ENCODE data around the gene REXO1.

The REXO1 gene

DNA sequence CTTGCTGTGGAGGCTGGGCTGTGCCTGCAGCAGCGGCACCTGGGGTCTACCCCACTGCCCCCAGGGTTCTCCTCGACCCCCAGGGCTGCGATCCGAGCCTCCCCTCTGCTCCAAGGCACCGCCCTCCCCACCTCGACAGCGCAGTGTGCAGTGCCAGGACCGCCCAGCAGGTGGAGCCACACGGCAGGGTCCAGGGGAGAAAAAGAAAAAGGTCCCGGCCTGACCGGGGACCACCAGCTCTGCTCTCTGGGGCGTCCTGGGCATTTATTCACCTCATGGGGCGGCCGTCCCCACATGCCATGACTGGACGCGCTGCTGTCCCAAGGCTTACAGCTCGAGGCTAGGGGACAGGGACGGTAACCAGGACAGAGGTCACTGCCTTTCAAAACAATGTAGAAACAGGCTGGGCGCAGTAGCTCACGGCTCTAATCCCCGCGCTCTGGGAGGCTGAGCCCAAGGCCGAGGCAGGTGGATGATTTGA is 10.6 kb downstream of the REXO1 start:
- Mint-ChIP-seq H3K4me3 (no peak overlapping the region), H3K4me1 (ENCODE audit: low read depth) (peaks cover 13% of the 10 kb centered on the region), H3K27me3 (no peaks in the 10 kb centered on the region), H3K36me3 (ENCODE audit: low read depth) (no peaks in the 10 kb centered on the region), H3K9me3 (no peaks in the 10 kb centered on the region), H3K27ac (no peak overlapping the region)

DNA sequence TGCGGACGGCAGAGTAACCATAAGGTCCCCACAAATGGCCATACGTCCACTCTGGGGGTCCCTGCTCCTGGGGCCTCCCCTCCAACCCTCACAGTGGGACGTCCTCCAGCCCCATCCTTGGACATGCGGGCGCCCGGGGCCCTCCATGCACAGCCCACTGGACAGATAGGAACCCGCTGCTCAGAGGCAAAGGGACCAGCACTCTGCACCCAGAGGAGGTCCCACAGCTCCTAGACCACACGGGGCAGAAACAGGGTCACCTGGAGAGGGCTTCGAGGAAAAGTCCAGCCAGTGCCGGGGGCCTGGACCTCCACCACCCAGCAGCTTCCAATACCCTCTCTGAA is 11.1 kb downstream of the REXO1 start:
- Mint-ChIP-seq H3K36me3 (ENCODE audit: low read depth) (no peaks in the 10 kb centered on the region), H3K27ac (no peak overlapping the region), H3K9me3 (no peaks in the 10 kb centered on the region), H3K4me3 (no peak overlapping the region), H3K27me3 (no peaks in the 10 kb centered on the region), H3K4me1 (ENCODE audit: low read depth) (peaks cover 11% of the 10 kb centered on the region)

DNA sequence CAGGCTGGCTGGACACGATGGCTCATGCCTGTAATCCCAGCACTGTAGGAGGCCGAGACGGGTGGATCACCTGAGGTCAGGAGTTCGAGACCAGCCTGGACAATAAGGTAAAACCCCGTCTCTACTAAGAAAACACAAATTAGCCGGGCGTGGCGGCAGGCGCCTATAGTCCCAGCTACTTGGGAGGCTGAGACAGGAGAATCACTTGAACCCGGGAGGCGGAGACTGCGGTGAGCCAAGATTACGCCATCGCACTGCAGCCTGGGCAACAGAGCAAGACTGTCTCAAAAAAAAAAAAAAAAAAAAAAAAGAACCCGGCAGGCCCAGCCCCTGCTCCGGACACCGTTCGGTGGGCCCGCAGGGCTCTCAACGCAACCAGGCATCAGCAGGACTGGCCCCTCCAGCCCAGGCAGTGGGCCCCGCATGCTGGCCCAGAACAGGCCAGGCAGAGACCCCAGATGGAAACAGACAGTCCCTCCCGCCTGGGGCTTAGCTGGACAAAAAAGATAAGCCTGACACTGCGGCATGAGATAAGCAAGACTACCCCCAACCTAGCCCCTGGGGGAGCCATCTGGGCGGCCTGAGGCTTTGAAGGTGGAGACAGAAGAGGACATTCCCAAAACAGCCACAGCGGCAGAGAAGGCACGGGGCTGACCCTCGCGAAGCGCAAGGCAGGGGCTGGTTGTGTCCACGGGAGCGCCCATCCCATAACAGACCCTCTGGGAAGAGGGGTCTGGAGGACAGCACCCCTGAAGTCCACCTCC is 11.6 kb downstream of the REXO1 start:
- no peak overlapping the region for H3K27ac Mint-ChIP-seq
- peaks cover 10% of the 10 kb centered on the region for H3K4me1 Mint-ChIP-seq (ENCODE audit: low read depth)
- no peaks in the 10 kb centered on the region for H3K27me3 Mint-ChIP-seq
- no peaks in the 10 kb centered on the region for H3K36me3 Mint-ChIP-seq (ENCODE audit: low read depth)
- no peaks in the 10 kb centered on the region for H3K9me3 Mint-ChIP-seq
- no peak overlapping the region for H3K4me3 Mint-ChIP-seq

DNA sequence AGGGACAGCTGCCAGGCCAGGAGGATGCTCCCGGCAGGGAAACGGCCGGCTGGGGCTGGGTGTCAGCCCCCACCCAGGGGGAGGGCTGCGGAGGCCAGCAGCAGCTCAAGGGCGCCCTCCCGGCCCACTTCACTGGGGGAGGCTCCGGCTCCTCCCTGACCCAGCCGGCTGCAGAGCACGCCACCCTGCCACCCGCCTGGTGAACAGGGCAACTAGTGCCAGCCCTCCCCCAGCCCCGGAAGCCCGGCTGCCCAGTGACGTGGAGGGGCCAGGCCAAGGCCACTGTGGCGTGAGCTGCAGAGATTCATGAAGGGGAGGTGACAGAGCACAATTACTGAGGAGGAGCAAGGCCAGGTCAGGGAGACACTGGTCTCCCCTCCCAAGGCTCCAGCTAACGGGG is 14.7 kb downstream of the REXO1 start:
- no peaks in the 10 kb centered on the region for H3K4me1 Mint-ChIP-seq (ENCODE audit: low read depth)
- H3K9me3 Mint-ChIP-seq = no peaks in the 10 kb centered on the region
- no peaks in the 10 kb centered on the region for H3K27me3 Mint-ChIP-seq
- H3K36me3 Mint-ChIP-seq (ENCODE audit: low read depth) = no peaks in the 10 kb centered on the region
- H3K4me3 Mint-ChIP-seq = no peak overlapping the region
- no peak overlapping the region for H3K27ac Mint-ChIP-seq

DNA sequence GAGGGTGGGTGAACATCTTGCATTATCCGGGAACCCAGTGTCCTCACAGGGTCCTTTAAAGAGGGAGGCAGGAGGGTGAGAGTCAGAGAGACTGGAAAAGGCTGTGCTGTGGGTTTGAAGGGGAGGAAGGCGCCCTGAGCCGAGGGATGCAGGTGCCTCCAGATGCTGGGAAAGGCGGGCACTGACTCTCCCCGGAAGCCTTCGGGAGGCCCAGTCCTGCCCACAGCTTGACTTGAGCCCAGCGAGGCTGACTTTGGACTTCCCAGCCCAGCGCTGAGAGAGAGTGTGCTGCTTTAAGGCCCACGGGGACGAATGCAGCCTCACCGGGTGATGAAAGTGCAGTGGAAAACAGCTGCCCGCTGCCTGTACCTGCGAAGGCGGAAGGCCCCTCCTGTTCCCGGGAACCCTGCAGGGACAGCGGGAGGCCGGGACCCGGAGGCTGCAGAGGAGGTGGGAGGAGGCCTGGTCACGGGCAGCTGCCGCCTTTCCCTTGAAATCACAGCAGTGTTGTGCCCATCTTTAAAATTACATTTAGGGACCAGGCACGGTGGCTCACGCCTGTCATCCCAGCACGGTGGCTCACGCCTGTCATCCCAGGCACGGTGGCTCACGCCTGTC is 16.1 kb downstream of the REXO1 start:
- Mint-ChIP-seq H3K9me3 (no peaks in the 10 kb centered on the region), H3K4me1 (ENCODE audit: low read depth) (no peaks in the 10 kb centered on the region), H3K36me3 (ENCODE audit: low read depth) (no peaks in the 10 kb centered on the region), H3K27ac (no peak overlapping the region), H3K27me3 (no peaks in the 10 kb centered on the region), H3K4me3 (no peak overlapping the region)

DNA sequence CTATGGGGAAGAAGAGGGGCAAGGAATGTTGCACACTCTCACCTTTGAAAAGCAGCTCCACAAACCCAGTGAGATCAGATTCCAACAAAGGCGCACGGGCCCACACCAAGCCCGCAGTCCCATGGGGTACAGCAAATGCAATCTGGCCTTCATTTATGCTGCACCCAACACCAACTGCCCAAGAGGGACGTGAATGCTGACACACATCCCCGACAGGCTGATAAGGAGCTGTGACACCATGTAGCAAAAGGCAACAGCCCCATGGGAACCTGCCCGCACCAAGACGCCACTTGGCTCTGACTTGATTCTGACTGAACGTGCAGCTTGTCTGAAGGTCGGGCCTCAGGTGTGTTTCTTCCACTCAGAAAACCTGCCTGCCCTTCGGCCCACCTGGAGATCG is 17.3 kb downstream of the REXO1 start:
- H3K27ac Mint-ChIP-seq = no peak overlapping the region
- no peak overlapping the region for H3K4me3 Mint-ChIP-seq
- H3K4me1 Mint-ChIP-seq (ENCODE audit: low read depth) = no peaks in the 10 kb centered on the region
- no peaks in the 10 kb centered on the region for H3K9me3 Mint-ChIP-seq
- H3K27me3 Mint-ChIP-seq = no peaks in the 10 kb centered on the region
- peaks cover under 1% of the 10 kb centered on the region for H3K36me3 Mint-ChIP-seq (ENCODE audit: low read depth)

DNA sequence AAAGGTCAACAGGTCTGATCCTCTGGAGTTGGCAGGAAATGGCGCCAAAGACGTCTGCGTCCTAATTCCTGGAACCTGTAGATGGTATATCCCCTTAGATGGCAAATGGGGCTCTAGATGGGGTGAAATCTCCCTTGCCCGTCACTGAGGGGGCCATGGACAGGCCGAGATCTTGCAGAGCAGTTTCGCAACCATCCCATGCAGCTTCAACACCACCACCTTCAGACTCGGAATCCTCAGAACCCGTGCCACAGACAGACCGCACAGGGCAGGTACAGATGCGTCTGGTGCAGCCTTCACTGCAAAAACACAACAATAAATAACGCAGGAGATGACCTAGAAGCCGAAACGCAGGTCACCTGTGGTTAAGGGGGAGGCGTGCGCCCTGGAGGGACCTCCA is 17.7 kb downstream of the REXO1 start:
- Mint-ChIP-seq H3K27me3 (no peaks in the 10 kb centered on the region), H3K4me3 (no peak overlapping the region), H3K27ac (no peak overlapping the region), H3K36me3 (ENCODE audit: low read depth) (peaks cover 4% of the 10 kb centered on the region), H3K9me3 (no peaks in the 10 kb centered on the region), H3K4me1 (ENCODE audit: low read depth) (no peaks in the 10 kb centered on the region)

DNA sequence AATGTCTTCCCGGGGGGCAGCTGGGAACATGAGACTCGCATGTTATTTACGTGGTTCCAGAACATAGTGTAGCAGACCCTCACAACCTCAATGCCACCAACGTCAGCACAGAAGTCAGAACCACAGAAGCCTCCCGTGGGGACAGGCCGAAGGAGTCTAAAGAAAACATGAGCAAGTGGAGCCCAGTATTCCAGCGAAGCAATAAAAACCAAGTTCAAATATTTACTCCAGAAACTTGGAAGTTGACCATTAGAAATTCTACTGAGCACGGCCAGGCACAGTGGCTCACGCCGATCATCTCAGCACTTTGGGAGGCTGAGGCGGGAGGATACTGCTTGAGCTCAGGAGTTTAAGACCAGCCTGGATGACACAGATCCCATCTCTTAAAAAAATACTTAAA is 18.3 kb downstream of the REXO1 start:
- Mint-ChIP-seq H3K9me3 (no peaks in the 10 kb centered on the region), H3K4me1 (ENCODE audit: low read depth) (no peaks in the 10 kb centered on the region), H3K4me3 (no peak overlapping the region), H3K27me3 (no peaks in the 10 kb centered on the region), H3K27ac (no peak overlapping the region), H3K36me3 (ENCODE audit: low read depth) (peaks cover 4% of the 10 kb centered on the region)

DNA sequence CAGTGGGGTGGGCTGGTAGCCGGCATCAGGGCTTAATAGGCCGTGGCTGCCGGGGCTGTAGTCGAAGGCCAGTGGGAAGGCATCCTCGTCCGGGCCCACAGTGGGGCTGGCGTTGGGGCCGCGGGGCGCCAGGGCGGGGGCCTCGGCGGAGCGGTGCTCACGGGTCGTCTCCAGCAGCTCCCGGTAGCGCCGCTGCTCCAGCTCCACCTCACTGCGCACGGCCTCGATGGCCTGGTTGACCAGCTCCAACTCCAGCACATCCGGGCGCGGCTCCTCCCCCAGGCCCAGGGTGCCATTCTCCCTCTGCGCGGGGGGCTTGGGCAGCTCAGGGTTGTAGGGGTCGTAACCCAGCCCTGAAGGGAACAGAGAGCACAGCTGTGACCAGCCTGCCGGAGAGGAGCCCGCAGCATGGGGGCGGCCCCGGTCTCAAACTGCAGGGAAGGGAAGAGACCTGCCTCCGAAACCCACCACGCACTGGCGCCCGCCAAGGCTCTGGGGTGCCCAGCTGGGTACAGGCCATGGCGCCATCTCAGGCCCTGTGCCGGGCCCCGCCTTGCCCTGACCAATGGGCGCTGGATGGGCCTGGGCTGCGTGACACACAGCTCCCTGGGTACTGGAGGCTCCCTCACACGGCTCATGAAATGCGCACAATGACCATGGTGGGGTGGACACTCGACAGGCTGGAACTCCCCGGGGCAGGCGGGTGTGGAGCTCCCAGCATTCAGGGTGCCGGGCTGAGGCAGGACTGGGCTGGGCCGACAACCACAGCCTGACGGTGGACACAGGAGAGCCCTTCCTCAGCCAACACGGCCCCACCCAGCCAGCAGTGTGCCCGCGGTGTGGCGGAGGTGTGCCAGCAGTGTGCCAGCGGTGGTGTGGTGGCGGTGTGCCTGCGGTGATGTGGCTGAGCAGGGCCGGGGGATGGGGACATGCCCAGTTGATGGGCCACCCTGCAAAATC is 19.7 kb downstream of the REXO1 start:
- Mint-ChIP-seq H3K27ac (no peak overlapping the region), H3K4me1 (ENCODE audit: low read depth) (no peaks in the 10 kb centered on the region), H3K9me3 (no peaks in the 10 kb centered on the region), H3K27me3 (no peaks in the 10 kb centered on the region), H3K4me3 (no peak overlapping the region), H3K36me3 (ENCODE audit: low read depth) (peaks cover 8% of the 10 kb centered on the region)

DNA sequence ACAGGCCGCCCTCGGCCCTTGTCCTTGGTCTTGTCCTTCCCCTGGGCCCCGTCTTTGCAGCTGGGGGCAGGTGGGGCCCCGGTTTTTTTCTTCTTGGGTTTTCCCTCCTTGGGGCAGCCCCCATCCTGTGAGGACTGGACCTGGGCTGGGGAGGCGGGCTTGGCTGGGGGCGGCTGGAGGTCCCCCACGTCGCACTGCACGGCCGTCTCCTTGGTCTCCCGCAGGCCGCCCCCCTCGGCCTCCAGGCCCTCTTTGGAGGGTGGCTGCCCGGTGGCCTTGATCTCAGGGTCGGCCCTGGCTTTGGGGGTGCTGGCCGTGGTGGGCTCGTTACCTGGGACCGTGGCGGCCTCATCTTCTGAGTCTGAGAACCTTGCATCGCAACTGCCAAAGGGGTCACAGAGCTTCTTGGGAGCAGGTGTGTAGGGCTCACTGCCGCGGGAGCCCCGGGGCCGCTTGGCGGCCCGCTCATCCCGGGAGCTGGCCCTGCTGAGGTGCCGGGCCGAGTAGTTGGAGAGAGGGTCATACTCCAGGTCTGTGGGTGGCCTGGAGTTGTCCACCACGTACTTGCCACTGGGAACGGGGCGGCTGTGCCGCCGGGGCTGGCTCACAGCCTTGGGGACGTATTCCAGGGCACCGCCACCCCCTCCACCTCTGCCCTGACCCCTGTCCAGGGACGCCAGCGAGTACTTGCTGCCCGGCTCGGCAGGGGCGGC is 20.6 kb downstream of the REXO1 start:
- H3K4me3 Mint-ChIP-seq = no peak overlapping the region
- peaks cover 8% of the 10 kb centered on the region for H3K36me3 Mint-ChIP-seq (ENCODE audit: low read depth)
- no peaks in the 10 kb centered on the region for H3K9me3 Mint-ChIP-seq
- H3K27me3 Mint-ChIP-seq = no peaks in the 10 kb centered on the region
- H3K27ac Mint-ChIP-seq = no peak overlapping the region
- H3K4me1 Mint-ChIP-seq (ENCODE audit: low read depth) = no peaks in the 10 kb centered on the region

DNA sequence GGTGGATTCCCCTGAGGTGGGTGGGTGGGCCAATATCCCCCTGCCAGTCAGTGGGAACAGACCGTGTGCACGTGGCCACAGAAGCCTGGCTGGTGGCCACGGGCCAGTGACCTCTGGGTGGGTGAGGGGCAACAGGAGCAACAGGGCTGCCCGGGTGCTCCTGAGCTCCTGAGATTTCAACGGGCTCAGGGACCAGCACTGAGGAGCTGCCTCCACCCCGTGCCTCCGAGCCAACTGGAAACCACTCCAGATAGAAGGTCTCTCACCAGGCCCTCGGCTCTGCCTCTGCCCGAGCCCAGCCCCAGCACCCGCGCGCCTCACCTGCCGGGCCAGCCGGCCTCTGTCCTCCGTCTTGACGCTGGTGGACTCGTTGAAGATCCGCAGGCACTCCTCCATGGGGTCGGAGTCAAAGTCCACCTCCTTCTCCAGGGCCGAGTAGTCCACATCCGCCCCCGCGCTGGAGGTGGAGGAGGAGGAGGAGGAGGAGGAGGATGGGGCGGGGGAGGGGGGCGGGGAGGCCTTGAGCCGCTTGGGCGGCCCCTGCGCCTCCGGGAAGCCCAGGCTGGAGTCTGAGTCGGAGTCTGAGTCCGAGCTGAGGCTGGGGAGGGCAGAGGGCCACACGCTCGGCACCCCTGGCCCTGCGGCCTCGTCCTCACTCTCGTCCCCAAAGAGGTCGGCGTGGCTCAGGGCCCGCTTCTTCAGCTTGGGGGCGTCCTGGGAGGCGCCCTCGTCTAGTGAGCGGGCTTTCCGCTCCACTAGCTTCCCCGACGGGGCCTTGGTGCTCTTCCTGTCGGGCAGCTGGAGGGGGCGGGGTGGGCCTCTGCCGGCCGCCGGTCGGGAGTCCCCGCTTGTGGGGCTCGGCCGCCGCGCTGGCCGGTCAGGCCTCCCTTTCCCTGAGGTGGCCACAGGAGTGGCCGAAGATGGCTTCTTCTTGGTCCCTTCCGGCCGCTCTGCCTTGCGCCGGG is 21.4 kb downstream of the REXO1 start:
- Mint-ChIP-seq H3K27ac (no peak overlapping the region), H3K36me3 (ENCODE audit: low read depth) (peaks cover 8% of the 10 kb centered on the region), H3K27me3 (no peaks in the 10 kb centered on the region), H3K4me3 (no peak overlapping the region), H3K9me3 (no peaks in the 10 kb centered on the region), H3K4me1 (ENCODE audit: low read depth) (no peaks in the 10 kb centered on the region)

DNA sequence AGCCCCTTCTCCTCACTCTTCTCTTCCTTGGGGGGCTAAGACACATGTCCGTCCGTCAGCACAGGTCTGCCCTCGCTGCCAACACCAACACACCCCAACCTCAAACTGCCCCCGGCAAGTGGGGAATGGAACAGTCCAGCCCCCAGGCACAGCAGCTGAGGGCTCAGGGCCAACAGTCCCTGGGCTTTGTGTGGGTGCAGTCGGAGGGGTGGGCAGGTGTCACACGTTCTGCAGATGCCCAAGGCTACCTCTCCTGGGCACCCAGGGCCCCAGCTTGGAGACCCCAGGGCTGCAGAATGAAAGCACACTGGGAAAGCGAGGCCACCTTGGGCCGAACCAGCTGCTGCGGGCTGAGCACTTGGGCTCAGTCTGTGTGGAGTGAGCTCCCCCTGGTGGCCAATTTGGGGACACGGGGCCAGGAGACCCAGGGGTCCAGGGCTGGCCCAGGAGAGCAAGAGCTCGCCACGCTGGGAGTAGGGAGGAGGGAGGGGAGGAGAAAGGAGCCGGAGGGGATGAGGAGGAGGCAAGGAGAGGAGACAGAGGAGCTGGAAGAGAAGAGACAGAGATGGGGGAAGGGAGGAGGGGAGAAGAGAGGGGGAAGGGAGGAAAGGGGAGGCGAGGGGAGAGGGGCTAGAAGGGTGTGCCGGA is 22.2 kb downstream of the REXO1 start:
- H3K4me1 Mint-ChIP-seq (ENCODE audit: low read depth) = no peaks in the 10 kb centered on the region
- H3K9me3 Mint-ChIP-seq = no peaks in the 10 kb centered on the region
- no peaks in the 10 kb centered on the region for H3K27me3 Mint-ChIP-seq
- H3K36me3 Mint-ChIP-seq (ENCODE audit: low read depth) = peaks cover 8% of the 10 kb centered on the region
- no peak overlapping the region for H3K4me3 Mint-ChIP-seq
- no peak overlapping the region for H3K27ac Mint-ChIP-seq

DNA sequence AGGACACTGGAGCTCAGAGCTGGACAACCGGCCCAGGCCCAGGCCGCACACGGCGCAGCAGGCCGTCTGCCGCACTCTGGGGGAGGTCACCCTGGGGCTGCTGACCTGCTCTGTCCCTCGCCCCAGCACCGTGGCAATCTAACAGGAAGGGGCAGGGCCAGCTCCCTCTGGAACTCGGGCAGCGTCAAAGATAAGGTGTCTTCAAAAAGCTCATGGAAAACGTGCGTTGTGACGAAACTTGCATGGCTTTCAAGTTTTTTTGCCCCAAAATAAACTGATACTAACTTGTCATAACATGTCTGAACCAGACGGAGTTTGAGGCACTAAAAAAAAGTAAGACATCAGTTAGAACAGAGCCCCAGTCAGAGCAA is 24.0 kb downstream of the REXO1 start:
- H3K27me3 Mint-ChIP-seq = no peaks in the 10 kb centered on the region

More for the DNA sequence above, 24.0 kb downstream of the REXO1 start:
- Mint-ChIP-seq H3K36me3 (ENCODE audit: low read depth) (peaks cover 14% of the 10 kb centered on the region), H3K4me1 (ENCODE audit: low read depth) (no peaks in the 10 kb centered on the region), H3K4me3 (no peak overlapping the region), H3K27ac (no peak overlapping the region), H3K9me3 (no peaks in the 10 kb centered on the region)
